IMR-90 (cell line): Measurements from ENCODE around the gene POU6F1. TPM values are rescaled to one million over a fixed set of nuclear protein-coding genes. Genes with fewer than 3 reads are reported as not detected.
"Not testable (repeated sequence)": the region's sequence is repeated elsewhere in the genome, so short reads cannot be mapped to it uniquely, and the experiment has no call there.

ENCODE experiments used
- ATAC-seq: fragments of 200-7000 bp; cut with Tn5 transposase; 2 replicates; pipeline ENCODE4 v1.9.1; 2020; ENCODE audit warnings: low read depth, mild to moderate bottlenecking, moderate library complexity
- BruUV-seq: library from RNA; stranded (reverse); fragments of 400-500 nt; replicated peaks from 2 replicates; lab custom pipeline; 2021; lab: Mats Ljungman, UMichigan
- CTCF ChIA-PET: fragments of 300-600 bp; formaldehyde crosslinking; extraction: SDS; loops from one replicate; lab custom pipeline; 2021; ENCODE audit warnings: antibody characterized with exemption; lab: Yijun Ruan, JAX
- POLR2A ChIA-PET: fragments of 300-600 bp; sonication (Branson Sonifier 250); formaldehyde crosslinking; loops from one replicate; lab custom pipeline; 2022; ENCODE audit warnings: antibody characterized with exemption; ENCODE audit not compliant: unreplicated experiment; lab: Charles Lee
- DNase-seq: peaks from one replicate; pipeline ENCODE4 v3.0.0; 2013
- H2AFZ ChIP-seq: replicated peaks from 2 replicates; pipeline ENCODE3; 2013; ENCODE audit warnings: low read length, mild to moderate bottlenecking; ENCODE audit not compliant: poor library complexity
- H2AK5ac ChIP-seq: 2 replicates; pipeline ENCODE4 v1.6.1; 2013; ENCODE audit warnings: low read depth, low read length, inconsistent platforms
- H2AK9ac ChIP-seq: replicated peaks from 2 replicates; pipeline ENCODE3; 2013; ENCODE audit warnings: mild to moderate bottlenecking, low read depth, low read length, moderate library complexity; ENCODE audit not compliant: poor library complexity
- H2BK120ac ChIP-seq: 2 replicates; pipeline ENCODE4 v1.6.1; 2013; ENCODE audit warnings: low read depth, low read length, inconsistent platforms
- H2BK15ac ChIP-seq: 3 replicates; pipeline ENCODE4 v1.6.1; 2013; ENCODE audit warnings: low read depth, low read length, inconsistent platforms
- H2BK20ac ChIP-seq: 2 replicates; pipeline ENCODE4 v1.6.1; 2013; ENCODE audit warnings: low read depth, mild to moderate bottlenecking, inconsistent platforms, low read length, moderate library complexity
- H2BK5ac ChIP-seq: 2 replicates; pipeline ENCODE4 v1.6.1; 2013; ENCODE audit warnings: mild to moderate bottlenecking, low read depth, low read length, inconsistent platforms; ENCODE audit not compliant: poor library complexity, severe bottlenecking
- H3K14ac ChIP-seq: replicated peaks from 2 replicates; pipeline ENCODE4 v1.6.1; 2013; ENCODE audit warnings: low read depth, low read length, inconsistent platforms
- H3K18ac ChIP-seq: 2 replicates; pipeline ENCODE4 v1.6.1; 2013; ENCODE audit warnings: low read depth, low read length, control low read depth
- H3K23ac ChIP-seq: 2 replicates; pipeline ENCODE4 v1.6.1; 2013; ENCODE audit warnings: low read depth, low read length, inconsistent platforms
- H3K27ac ChIP-seq: 2 replicates; pipeline ENCODE4 v1.5.1; 2013; ENCODE audit warnings: mild to moderate bottlenecking, control low read depth, low read length; ENCODE audit not compliant: insufficient read depth
- H3K27me3 ChIP-seq: 2 replicates; pipeline ENCODE4 v1.6.1; 2013; ENCODE audit warnings: low read length; ENCODE audit not compliant: control insufficient read depth, insufficient read depth
- H3K36me3 ChIP-seq: 2 replicates; pipeline ENCODE4 v1.6.1; 2013; ENCODE audit warnings: low read length, mixed read lengths; ENCODE audit not compliant: control insufficient read depth, insufficient read depth
- H3K4ac ChIP-seq: 2 replicates; pipeline ENCODE4 v1.6.1; 2013; ENCODE audit warnings: low read depth, low read length, inconsistent platforms
- H3K4me1 ChIP-seq: 2 replicates; pipeline ENCODE4 v1.6.1; 2013; ENCODE audit warnings: low read length, mixed read lengths; ENCODE audit not compliant: control insufficient read depth, insufficient read depth
- H3K4me2 ChIP-seq: 2 replicates; pipeline ENCODE4 v1.6.1; 2013; ENCODE audit warnings: low read depth, mild to moderate bottlenecking, control low read depth, low read length, moderate library complexity
- H3K4me3 ChIP-seq: 2 replicates; pipeline ENCODE4 v1.5.1; 2013; ENCODE audit warnings: low read depth, mild to moderate bottlenecking, control low read depth, low read length, moderate library complexity; ENCODE audit not compliant: insufficient read depth
- H3K56ac ChIP-seq: 2 replicates; pipeline ENCODE4 v1.6.1; 2013; ENCODE audit warnings: low read length, inconsistent platforms; ENCODE audit not compliant: insufficient read depth; ENCODE audit errors: extremely low read depth
- H3K79me1 ChIP-seq, 2 experiments: 2 replicates each; pipeline ENCODE4 v1.6.1; 2013; ENCODE audit warnings: low read length in 2 of 2, inconsistent platforms in 1 of 2, low read depth in 1 of 2
- H3K9ac ChIP-seq: 2 replicates; pipeline ENCODE4 v1.6.1; 2013; ENCODE audit warnings: low read depth, low read length, control low read depth
- H3K9me1 ChIP-seq: 2 replicates; pipeline ENCODE4 v1.6.1; 2013; ENCODE audit warnings: low read length, inconsistent platforms; ENCODE audit not compliant: insufficient read depth
- H3K9me3 ChIP-seq: 2 replicates; pipeline ENCODE4 v1.6.1; 2013; ENCODE audit warnings: low read length; ENCODE audit not compliant: control insufficient read depth, insufficient read depth
- H4K20me1 ChIP-seq: 2 replicates; pipeline ENCODE4 v1.6.1; 2013; ENCODE audit warnings: low read length, inconsistent platforms; ENCODE audit not compliant: insufficient read depth
- H4K5ac ChIP-seq: 2 replicates; pipeline ENCODE4 v1.6.1; 2013; ENCODE audit warnings: mild to moderate bottlenecking, low read depth, low read length, control low read depth
- H4K8ac ChIP-seq, 2 experiments: 2 replicates each; pipeline ENCODE4 v1.6.1; 2013; ENCODE audit warnings: low read depth in 2 of 2, low read length in 2 of 2, control low read depth in 1 of 2, inconsistent platforms in 1 of 2
- H4K91ac ChIP-seq: 2 replicates; pipeline ENCODE4 v1.6.1; 2013; ENCODE audit warnings: low read depth, low read length, inconsistent platforms; ENCODE audit not compliant: insufficient read depth
- BHLHE40 ChIP-seq: fragments of 150-350 bp; IDR thresholded peaks from 2 replicates; pipeline ENCODE4 v1.6.1; 2016; ENCODE audit warnings: mild to moderate bottlenecking, low read depth, low read length
- MAFK ChIP-seq: IDR thresholded peaks from 2 replicates; pipeline ENCODE4 v1.6.1; 2012; ENCODE audit warnings: low read depth, low read length, improper control_type of control experiment
- RAD21 ChIP-seq: IDR thresholded peaks from 2 replicates; pipeline ENCODE4 v1.6.1; 2012; ENCODE audit warnings: low read length, improper control_type of control experiment
- WGBS, 2 experiments: methylation state at CpG; one replicate each; pipeline versions ENCODE4 v1.1.5 to v1.1.7; 2013; ENCODE audit warnings: missing lambda C conversion rate in 2 of 2; ENCODE audit not compliant: insufficient read length in 1 of 2; ENCODE audit errors: extremely low coverage in 2 of 2; 5-methylcytosine and 5-hydroxymethylcytosine counted together
- dilution Hi-C: fragments of 300-500 bp; cut with HindIII; formaldehyde crosslinking; loops from one replicate; pipeline ENCODE4 v1.14.3; 2018; ENCODE audit warnings: low sequenced_read_pairs; ENCODE audit not compliant: unreplicated experiment
- in situ Hi-C: fragments of 300-500 bp; cut with MboI; formaldehyde crosslinking; loops from 3 replicates; pipeline ENCODE4 v1.14.3; 2019; ENCODE audit warnings: low sequenced_read_pairs, inconsistent platforms, mixed read lengths
- intact Hi-C: fragments of 100-400 bp; cut with micrococcal nuclease; formaldehyde crosslinking; loops from 2 replicates; pipeline ENCODE4 v1.10.0; 2022
- polyA plus RNA-seq, 3 experiments: library from polyadenylated mRNA; depleted of rRNA; stranded (reverse); fragments of >200 nt; gene quantifications; 2 replicates each; pipeline ENCODE4 v1.2.3, GENCODE V29; 2012; ENCODE audit warnings: low replicate concordance in 1 of 3
- total RNA-seq: library from RNA; depleted of rRNA; stranded (reverse); fragments of >200 nt; gene quantifications from 2 replicates; pipeline ENCODE4 v1.2.3, GENCODE V29; 2012

POU6F1 gene
- total and polyA plus RNA-seq, 2 of the 4 experiments (the other 2 are of a cell fraction) = 0.90 to 3.6 TPM

DNA sequence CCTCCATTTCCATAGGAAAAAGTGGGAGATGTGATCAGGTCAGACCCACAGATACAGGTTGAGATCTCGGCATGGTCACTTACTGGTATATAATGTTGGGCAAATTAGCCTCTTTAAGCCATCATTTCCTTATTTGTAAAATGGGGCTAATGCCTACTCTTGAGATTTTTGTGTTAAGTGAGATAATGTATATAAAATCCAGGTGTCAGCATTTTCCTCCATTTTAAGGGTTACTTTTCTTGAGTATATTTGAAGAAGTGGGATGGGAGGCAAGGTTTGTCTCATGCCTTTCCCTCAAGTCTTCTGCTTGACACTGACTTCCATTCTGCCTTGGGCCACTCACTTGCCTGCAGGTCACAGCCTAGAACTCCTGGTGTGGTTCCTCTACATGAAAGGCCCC, 10.1 kb upstream of the POU6F1 start:
- H4K20me1 ChIP-seq = no peaks in the 10 kb centered on the region
- TF ChIP-seq RAD21 = no peak
- TF ChIP-seq BHLHE40 = no peak
- TF ChIP-seq MAFK = peak; percentile 72; the same call in 1 of the 2 replicates
- ATAC-seq (no peak), DNase-seq (no peak)
- H2BK20ac ChIP-seq = no peak overlapping the region
- H3K9ac ChIP-seq = no peak overlapping the region
- no peak overlapping the region for H3K4me3 ChIP-seq
- no peak overlapping the region for H4K91ac ChIP-seq
- CTCF ChIA-PET = no interaction called here
- POLR2A ChIA-PET = no interaction called here
- H2AK5ac ChIP-seq = no peak overlapping the region
- peaks cover 3% of the 10 kb centered on the region for H3K9me1 ChIP-seq
- H4K5ac ChIP-seq = no peak overlapping the region
- H3K4me2 ChIP-seq = no peak overlapping the region
- H2BK5ac ChIP-seq = no peak overlapping the region
- H3K56ac ChIP-seq = no peak overlapping the region
- H3K14ac ChIP-seq = no peak overlapping the region
- in situ Hi-C loops = no loop called here
- no peak overlapping the region for H3K27ac ChIP-seq
- no peak overlapping the region for H2BK15ac ChIP-seq
- H3K18ac ChIP-seq = no peak overlapping the region
- no peak overlapping the region for H4K8ac ChIP-seq
- H3K36me3 ChIP-seq = no peaks in the 10 kb centered on the region
- BruUV-seq = no TSS peak
- no peak overlapping the region for H3K4ac ChIP-seq
- WGBS, 2 experiments = no CpG with 5 or more reads among the region's 1 CpG
- no peak overlapping the region for H2BK120ac ChIP-seq
- H3K23ac ChIP-seq = no peak overlapping the region
- dilution Hi-C loops = no loop called here
- no peak overlapping the region for H2AFZ ChIP-seq
- intact Hi-C loops = no loop called here
- H3K4me1 ChIP-seq = no peaks in the 10 kb centered on the region
- H3K27me3 ChIP-seq = no peaks in the 10 kb centered on the region
- H3K9me3 ChIP-seq = no peaks in the 10 kb centered on the region
- no peak overlapping the region for H2AK9ac ChIP-seq
- no peaks in the 10 kb centered on the region for H3K79me1 ChIP-seq

DNA sequence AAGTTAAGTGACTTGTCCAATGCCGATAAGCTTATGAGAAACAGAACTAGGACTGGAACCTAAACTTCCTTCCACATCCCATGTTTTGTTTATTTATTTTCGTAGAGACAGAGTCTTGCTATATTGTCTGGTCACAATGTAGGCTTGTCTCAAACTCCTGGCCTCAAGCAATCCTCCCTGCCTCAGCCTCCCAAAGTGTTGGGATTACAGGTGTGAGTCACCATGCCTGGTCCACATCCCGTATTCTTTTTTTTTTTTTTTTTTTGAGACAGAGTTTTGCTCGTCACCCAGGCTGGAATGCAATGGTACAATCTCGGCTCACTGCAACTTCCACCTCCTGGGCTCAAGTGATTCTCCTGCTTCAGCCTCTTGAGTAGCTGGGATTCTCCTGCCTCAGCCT, 9.2 kb upstream of the POU6F1 start:
- dilution Hi-C loops, H3K4me2 ChIP-seq: not testable (repeated sequence)
- CTCF ChIA-PET = interaction anchor here (0.6 kb wide), 1 partner anchor 22 kb away, joined by 3 read pairs; no protein-coding TSS in a partner anchor

More for the DNA sequence above, 9.2 kb upstream of the POU6F1 start:
- H2AFZ ChIP-seq, H2BK20ac ChIP-seq, BruUV-seq, H4K91ac ChIP-seq, H3K4ac ChIP-seq, H3K9ac ChIP-seq, H4K8ac ChIP-seq, H4K20me1 ChIP-seq, H3K4me1 ChIP-seq, ATAC-seq, H3K27me3 ChIP-seq, POLR2A ChIA-PET, H2AK5ac ChIP-seq, intact Hi-C loops, H4K5ac ChIP-seq, H3K79me1 ChIP-seq, H3K36me3 ChIP-seq, H2AK9ac ChIP-seq, H3K9me3 ChIP-seq, H2BK15ac ChIP-seq, DNase-seq, H3K56ac ChIP-seq, H3K18ac ChIP-seq, H3K4me3 ChIP-seq, H2BK120ac ChIP-seq, H3K14ac ChIP-seq, H2BK5ac ChIP-seq, in situ Hi-C loops, H3K27ac ChIP-seq, H3K9me1 ChIP-seq, H3K23ac ChIP-seq: not testable (repeated sequence)
- WGBS, 2 experiments = 100% methylated on average over 1 of the region's 5 CpGs; no CpG with 5 or more reads in 1 of the 2 experiments
